ENCODE results near the gene COL11A2. TPM values are rescaled to one million over a fixed set of nuclear protein-coding genes. Genes with fewer than 3 reads are reported as not detected.

The COL11A2 gene
- polyA plus RNA-seq, 4 donors, result 3.0 to 6.9 (median 4.1) TPM

DNA sequence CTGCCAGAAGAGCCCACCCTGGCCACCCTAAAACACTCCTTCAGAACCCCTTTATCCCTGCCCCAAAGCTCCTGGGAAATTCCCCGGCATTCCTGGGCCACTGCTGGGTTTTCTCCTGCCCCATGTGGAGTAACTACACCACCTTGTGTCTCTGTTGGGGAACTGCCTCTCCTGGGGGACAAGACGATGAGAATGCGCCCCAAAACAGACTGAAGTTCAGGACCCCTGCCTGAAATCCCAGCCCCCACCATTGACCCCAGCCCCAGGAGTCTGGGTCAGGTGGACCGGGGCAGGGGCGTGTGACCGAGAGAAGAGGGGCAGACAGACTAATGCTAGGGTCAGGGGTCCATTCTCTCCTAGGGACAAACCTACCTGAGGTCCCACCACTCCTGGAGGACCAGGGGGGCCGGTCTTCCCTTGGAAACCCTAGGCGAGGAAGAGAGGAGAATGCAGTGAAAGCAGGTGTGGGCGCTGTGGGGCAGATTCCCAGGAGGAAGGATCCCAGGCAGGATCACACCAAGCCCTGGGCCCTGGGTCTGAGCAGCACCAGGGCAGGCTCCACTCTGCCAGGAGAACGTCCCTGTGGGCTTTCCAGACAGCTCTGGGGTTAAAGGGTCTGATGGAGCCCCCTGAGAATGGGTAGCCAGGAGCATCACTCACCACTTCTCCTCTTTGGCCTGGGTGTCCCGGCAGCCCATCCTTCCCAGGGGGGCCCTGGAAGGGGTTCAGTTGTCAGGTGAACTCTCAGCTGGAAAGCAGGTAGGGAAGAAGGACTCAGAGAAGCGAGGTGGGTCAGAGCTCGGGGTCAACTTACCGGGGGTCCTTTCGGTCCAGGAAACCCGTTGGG lies 19.4 kb downstream of the COL11A2 start:
- DNase-seq (ENCODE audit: low read depth in 4 of 4, low spot score in 3 of 4), result no peak

DNA sequence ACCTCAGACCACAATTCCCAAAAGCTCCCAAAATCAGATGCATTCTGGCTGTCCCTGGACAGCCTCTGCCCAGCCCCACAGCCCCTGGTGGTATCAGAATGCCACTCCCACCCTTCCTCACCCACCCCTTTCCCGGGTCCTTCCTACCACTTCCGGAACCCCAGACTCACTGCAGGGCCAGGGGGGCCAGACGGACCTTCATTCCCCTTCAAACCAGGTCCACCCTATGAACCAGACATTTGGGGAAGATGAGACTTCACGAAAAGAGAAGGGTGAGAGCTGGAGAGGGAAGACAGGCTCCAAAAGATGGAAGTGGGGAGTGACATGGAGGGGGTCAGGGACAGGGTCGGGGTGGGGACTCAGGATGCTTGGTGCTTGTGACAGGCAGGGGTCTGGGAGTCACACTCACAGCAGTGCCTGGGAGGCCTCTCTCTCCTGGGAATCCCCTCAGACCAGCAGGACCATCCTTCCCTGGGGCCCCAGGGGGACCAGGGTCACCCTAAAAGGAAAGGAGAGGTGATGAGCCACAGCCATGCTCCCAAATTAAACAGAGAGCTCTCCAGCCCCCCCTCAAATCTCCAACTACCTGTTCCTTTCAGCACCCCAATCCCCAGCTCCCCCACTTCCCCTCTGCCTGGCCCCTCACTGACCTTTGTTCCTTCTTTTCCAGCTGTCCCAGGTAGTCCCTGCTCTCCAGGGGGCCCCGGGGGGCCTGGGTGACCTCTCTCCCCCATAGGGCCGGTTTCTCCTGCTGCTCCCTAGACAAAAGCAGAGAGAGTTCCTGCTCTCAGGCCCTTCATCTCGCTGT lies 20.2 kb downstream of the COL11A2 start:
- DNase-seq (ENCODE audit: low read depth in 4 of 4, low spot score in 3 of 4), result no peak

DNA sequence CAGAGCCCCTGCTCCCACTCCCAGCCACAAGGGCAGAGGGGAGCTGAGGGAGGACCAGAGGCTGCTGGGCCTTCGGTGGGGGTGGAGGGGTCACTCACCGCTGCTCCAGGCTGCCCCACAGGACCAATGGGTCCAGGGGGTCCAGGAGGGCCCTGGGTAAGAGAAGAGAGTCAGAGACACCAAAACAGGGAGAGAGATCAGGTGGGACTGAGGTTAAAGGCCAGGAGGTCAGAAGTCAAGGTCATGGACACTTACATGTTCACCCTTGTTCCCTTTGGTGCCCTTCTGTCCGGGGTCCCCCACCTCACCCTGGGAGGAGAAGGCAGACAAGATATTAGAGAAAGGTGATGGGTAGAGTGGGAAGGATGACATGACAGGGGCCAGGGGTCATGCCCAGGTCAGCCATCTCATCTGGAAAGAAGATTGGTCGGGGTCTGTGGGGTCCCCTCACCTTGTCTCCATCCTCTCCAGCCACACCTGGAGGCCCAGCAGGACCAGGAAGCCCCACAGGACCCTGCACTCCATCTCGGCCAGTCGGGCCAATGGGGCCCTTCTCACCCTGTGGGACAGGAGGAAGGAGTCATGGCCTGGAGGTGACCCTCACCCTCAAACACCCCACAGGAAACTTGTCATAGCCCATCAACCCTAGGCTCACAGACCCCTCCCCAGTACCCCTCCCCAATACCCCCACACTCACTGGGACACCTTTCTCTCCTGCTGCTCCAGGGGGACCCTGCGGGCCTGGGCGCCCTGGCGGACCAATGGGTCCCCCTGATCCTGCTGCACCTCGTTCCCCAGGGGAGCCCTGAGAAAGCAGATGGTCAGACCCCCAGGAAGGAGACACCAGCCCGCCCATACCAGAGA lies 21.0 kb downstream of the COL11A2 start:
- no peak for DNase-seq (ENCODE audit: low read depth in 4 of 4, low spot score in 3 of 4)

DNA sequence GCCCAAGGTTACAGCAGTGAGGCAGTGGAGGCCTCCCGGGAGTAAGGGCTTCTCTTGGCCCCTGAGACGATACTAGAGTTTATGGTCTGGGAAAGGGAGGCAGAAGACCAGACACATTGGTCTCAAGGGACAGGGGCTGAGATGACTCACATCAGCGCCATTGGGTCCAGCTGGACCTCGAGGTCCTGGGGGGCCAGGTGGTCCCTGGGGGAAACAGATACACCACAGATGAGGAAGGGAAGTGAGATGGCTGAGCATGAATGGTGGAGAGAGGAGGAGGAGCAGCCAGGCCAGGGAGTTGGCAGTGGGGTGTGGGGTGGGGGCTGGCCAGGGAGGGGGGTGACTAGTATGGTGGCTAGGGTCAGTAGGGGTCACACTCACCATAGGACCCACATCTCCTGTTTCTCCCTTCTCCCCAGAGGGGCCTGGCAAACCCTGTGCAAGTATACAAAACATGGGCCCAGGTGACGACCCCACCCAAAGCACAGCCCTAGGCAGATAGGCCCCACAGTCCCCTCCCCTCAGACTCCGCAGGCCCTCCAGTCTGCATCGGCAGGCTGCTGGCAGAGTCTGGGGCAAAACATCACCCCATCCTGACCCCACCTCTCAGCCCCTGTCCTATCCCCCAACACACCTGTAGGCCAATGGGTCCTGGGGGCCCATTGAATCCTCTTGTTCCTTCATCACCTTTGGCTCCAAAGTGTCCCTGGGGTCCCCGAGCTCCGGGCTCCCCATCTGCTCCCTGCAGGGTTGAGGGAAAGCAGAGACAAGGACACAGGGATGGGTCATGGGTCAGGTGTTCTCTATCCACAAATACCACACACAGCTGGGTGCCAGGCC lies 21.9 kb downstream of the COL11A2 start:
- DNase-seq (ENCODE audit: low read depth in 4 of 4, low spot score in 3 of 4), result no peak

DNA sequence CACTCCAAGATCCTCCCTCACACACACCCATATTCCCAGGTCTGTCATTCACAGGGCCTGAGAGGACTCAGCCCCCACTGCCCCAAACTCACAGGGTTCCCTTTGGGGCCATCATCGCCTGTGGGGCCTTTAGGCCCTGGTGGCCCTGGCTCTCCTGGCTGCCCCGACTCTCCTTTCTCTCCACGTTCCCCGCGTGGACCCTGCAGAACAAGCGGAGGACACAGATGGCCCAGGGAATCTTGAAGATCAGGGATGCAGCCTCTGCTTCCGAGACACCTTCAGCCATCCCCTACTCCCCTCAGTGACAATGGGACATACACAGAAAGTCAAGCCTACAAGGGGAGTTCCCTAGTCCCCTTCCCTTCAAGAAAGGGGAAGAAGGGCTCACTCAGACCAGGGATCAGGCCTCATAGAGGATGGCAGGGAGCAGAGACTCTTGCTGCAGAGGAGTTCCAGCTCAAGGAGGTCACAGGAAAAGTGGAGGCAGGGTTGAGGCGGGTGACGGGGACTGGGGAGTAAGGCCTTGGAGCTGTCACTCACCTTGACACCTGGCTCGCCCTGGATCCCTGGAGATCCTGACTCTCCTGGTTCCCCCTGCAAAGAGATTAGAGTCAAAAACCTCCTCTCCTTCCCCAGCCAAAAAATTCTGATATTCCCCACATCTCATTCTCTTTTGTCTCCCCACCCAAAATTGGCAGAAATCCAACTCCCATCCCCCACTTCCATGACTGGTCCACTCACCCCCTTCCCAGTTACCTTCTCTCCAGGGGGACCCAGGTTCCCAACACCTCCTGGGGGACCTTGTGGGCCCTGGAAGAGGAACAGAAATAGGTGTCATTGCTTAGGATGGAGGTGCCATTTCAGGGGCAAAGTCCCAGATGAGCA lies 22.7 kb downstream of the COL11A2 start:
- no peak for DNase-seq (ENCODE audit: low read depth in 4 of 4, low spot score in 3 of 4)

DNA sequence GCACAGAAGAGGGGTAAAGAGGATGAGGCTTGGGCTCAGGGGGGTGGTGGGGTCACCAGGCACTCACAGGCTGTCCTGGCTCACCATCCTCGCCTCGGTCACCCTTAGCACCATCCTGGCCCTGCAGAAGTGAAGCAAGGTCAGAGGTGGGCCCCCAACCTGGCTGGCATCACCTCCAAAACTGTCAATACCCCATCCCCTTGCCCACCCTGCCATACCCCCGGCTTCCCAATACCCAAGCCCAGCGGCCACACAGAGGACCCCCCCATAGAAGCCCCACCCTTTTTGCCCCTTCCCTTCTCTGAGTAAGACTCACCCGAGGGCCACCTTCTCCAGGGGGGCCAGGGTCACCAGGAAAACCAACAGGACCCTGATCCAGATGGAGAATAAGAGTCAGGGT lies 23.6 kb downstream of the COL11A2 start:
- no peak for DNase-seq (ENCODE audit: low read depth in 4 of 4, low spot score in 3 of 4)

DNA sequence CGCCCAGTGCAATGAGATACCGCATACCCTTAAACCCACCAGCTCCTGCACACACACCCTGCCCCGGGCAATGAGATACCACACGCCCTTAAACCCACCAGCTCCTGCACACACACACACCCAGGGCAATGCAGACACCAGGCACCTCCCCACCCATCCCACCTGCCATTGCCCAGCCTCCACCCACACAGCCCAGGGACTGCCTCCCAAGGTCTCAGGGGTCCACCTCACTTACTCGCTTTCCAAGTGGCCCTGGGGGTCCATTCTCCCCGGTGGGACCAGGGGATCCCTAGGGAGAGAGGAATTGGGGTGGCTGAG lies 24.0 kb downstream of the COL11A2 start:
- DNase-seq (ENCODE audit: low read depth in 4 of 4, low spot score in 3 of 4), result no peak

DNA sequence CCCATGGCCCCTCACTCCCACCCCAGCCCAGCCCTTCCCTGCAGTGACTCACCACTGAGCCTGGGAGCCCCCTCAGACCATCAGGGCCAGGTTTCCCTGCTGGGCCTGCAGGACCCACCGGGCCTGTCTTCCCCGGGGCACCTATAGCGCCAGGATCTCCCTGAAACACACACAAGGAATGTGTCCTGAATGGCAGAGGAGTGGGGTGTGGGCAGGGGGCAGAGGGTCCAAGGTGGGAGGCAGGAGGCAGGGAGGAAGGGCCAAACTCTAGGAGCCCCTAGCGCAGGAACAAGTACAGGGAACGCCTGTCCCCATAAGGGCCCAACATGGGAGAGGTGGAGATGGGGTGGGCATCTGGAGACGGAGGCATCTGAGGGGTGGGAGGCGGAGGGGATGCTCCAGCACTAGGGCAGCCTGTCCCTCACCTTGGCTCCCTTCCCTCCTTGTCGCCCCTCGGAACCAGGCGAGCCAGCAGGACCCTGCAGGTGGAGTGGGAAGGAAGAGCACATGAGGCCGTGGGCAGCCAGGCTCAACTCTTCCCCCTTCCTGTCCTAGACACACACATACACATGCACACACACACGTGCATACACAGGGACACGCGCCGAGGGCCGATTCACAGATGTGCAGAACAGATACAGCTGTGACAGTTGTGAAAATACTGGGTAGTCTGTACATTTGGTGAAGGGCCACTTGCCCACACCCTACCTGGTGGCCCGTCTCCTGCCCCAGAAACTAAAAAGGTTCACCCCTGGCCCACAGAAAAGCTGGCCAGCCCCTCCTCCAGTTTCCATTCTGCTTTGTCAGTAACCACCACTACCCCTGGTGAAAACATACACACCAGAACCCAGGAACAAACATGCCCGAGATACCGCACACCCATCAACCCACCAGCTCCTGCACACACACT lies 24.6 kb downstream of the COL11A2 start:
- DNase-seq (ENCODE audit: low read depth in 4 of 4, low spot score in 3 of 4), result no peak

DNA sequence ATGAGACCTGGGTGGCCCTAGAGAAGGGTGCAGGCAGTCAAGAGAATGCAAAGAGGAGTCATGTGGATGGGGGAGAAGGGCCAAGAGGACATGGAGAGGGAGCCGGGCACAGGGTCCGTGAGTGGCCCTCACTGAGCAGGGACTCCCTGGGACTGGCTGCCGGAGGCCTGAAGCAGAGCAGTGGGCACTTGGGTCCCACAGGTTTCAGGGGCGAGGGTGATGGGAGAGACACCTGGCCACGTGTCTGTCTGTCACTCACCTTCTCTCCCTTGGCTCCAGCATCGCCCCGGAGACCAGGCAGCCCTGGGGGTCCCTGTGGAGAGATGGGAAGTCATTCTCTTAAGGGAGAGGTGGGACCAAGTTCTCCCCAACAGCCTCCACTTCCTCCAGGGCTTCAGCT lies 25.5 kb downstream of the COL11A2 start:
- DNase-seq (ENCODE audit: low read depth in 4 of 4, low spot score in 3 of 4), result no peak

DNA sequence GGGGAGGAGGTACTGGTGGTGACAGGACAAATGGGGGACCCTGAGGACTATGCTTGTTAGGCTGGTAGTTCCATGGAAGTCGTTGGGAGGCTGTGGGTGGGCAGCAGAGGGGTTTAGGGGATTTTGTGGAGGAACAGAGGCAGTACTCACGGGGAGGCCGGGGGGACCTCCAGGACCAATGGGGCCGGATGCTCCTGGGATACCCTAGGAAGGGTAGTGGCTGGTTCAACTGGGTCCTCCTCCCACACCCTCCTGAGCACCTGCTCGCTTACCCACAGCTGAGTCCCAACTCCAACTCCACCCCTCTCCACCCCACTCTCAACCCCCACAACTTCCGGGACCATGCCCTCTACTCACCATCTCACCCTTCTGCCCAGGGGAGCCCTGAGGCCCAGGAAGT lies 25.9 kb downstream of the COL11A2 start:
- DNase-seq (ENCODE audit: low read depth in 4 of 4, low spot score in 3 of 4), result no peak

DNA sequence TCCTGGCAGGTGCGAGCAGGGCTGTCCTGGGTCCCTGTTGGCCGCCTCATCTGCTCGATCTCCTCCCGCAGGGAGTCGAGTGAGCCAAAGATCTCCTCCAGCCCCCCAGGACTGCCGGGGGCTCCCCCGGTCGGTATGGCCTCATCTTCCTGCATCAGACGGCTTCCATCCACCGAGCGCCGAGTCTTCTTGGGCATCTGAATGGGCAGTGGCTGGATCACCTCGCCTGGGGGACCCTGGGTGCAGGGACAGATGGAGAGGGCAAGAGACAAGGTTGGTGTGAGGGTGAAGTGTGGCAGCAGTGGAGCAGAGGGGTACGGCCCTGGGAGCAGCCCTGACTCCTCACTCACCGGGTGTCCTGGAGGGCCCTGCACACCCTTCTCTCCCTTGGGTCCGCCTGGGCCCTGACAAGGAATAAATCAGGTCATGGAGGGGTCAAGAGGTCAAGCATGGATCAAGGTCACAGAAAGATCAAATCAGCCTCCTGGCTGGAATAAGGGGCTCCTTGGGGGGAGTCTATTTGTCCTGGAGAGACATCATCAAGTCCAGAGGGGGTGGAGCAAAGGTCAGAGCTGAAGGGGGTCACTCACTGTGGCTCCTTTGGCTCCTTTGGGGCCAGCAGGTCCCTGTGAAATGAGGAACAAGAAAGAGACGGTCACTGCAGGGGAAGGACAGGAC lies 26.5 kb downstream of the COL11A2 start:
- no peak for DNase-seq (ENCODE audit: low read depth in 4 of 4, low spot score in 3 of 4)

DNA sequence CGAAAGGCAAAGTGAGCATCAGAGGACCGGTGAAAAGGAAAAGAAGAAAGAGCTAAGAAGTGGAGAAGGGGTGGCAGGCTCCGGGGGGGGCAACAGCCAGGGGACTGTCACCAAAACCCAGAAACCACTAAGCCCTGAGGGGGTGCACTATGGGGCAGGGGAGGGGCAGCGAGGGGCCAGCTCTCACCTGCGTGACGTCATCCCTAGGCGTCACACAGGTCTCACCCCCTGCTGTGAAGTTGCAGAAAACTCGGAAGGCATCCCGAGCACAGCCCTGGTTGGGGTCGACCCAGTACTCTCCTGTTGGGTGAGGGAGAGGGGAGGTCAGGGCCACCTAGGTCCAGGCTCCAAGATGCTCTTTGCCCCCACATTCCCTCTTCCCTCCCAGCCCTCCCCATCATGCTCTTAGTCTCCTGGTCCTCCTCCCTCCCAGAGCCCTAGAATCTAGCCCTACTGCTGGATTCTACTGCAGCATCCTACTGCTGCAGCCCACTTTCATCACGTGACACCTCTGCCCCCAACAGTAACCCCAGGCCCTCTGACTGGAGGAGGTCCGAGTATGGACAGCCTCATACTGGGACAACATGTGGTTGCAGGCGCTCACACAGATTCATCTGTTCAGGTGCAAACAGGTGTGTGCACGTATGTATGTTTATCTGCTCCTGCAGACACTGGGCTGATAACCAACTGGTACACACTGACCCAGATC lies 27.4 kb downstream of the COL11A2 start:
- no peak for DNase-seq (ENCODE audit: low read depth in 4 of 4, low spot score in 3 of 4)

DNA sequence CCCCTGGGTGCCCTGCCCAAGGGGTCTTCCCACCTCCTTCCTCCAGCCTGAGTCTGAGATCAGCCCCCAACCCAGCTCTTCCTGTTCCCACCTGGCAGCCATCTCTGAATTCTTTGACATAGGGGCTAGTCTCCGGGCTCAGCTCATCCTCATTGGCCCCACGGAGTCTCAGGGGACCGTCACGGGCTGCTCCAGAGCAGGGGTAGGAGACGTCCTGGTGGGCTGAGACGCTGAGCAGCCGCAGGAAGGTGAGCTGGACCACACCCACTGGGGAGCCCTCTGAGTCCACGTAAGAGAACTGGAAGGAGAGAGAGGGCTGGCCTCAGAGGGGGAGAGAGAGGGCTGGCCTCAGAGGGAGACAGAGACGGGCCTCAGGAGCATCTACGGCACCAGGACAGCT lies 28.1 kb downstream of the COL11A2 start:
- no peak for DNase-seq (ENCODE audit: low read depth in 4 of 4, low spot score in 3 of 4)

DNA sequence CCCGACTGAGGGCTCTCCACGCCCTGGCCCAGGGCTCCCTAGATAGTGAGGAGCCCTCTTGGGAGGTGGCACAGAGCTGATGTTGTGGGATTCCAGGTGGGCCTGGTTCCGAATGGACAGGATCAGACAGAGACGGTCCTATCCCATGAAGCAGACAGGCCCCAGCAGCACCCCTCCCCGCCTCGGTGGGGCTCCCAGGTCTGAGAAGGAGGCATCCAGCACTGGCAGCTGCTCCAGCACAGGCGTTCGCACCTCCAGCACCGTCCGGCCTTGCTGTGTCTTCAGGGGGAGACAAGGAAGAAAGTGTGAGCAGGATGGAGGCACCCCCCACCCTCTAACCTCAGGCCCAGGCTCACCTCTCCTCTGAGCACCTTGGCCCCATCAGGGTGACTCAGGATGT lies 28.7 kb downstream of the COL11A2 start:
- no peak for DNase-seq (ENCODE audit: low read depth in 4 of 4, low spot score in 3 of 4)

DNA sequence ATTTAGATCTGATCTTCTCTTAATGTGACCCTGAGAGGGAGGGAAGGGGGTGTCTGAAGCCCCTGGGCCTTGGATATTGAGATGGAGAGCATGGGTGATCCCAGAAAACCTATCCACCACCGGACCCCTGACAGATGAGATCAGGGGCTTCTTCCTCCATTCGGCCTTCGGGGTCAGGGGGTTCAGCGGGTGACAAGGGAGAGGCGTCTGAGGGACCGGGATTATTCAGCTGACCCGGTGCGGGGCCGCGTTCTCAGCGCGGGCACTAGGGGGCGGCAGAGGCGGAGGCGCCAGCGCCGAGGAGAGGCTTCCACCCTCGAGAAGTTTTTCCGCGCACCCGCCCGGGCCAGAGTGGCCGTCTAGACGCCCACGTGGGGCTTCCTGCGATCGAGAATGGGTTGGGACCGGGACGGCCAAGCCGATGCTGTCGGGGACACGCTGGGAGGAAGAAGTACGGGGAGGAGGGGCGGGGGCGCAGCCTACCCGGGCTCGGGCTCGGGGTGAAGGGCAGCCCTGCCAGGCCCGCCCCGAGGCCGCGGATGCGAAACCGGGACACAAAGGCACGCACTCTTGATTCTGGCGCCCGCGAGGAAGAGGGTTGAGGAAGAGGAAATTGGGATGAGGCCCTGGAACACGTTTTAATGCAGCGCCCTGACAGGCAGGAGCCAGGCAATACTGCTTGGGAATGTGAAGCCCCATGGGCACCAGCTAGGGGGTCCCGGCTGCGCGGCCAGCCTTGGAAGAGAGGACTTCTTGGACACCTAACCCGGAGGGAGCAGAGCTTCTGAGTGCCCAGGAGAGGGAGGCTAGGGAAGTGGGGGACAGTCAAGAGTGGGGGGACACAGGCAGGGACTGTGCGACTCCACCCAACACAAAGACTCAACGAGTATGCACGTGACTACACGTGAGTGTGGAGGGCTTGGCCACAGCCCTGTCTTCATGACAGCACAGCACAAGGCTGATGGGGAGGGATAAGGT lies 30.6 kb downstream of the COL11A2 start:
- peak in 2 of 4 donors; percentile 16 to 44 for DNase-seq (ENCODE audit: low read depth in 4 of 4, low spot score in 3 of 4)

All from left renal pelvis (tissue), 4 donors.